Immature natural killer cell (primary cell): ENCODE results near the gene LRRC39. TPM values are rescaled to one million over a fixed set of nuclear protein-coding genes. Genes with fewer than 3 reads are reported as not detected.
"Not testable (repeated sequence)": the region's sequence is repeated elsewhere in the genome, so short reads cannot be mapped to it uniquely, and the experiment has no call there.

ENCODE experiments used
- DNase-seq, 3 donors: peaks; one replicate each; pipeline ENCODE4 v3.0.0; 2022; ENCODE audit warnings: mixed read lengths in 1 of 3
- H3K27ac Mint-ChIP-seq, 6 donors: one replicate each; pipeline ENCODE4 v1.8.0; 2020; ENCODE audit warnings: mixed read lengths in 6 of 6, mild to moderate bottlenecking in 5 of 6, inconsistent platforms in 4 of 6, moderate library complexity in 3 of 6
- H3K27me3 Mint-ChIP-seq, 3 donors: one replicate each; pipeline ENCODE4 v1.8.0; 2020 to 2021; ENCODE audit warnings: low read depth in 3 of 3, mild to moderate bottlenecking in 3 of 3, mixed read lengths in 3 of 3, moderate library complexity in 3 of 3, inconsistent platforms in 1 of 3
- H3K36me3 Mint-ChIP-seq, 3 donors: one replicate each; pipeline ENCODE4 v1.8.0; 2020; ENCODE audit warnings: mixed read lengths in 3 of 3, inconsistent platforms in 2 of 3, mild to moderate bottlenecking in 2 of 3
- H3K4me1 Mint-ChIP-seq, 2 donors: one replicate each; pipeline ENCODE4 v1.8.0; 2020; ENCODE audit warnings: inconsistent platforms in 2 of 2, mild to moderate bottlenecking in 2 of 2, mixed read lengths in 2 of 2, moderate library complexity in 1 of 2
- H3K4me3 Mint-ChIP-seq, 5 donors: one replicate each; pipeline ENCODE4 v1.8.0; 2020; ENCODE audit warnings: mild to moderate bottlenecking in 5 of 5, mixed read lengths in 5 of 5, inconsistent platforms in 3 of 5, moderate library complexity in 3 of 5
- H3K9me3 Mint-ChIP-seq, 6 donors: one replicate each; pipeline ENCODE4 v1.8.0; 2020; ENCODE audit warnings: mild to moderate bottlenecking in 6 of 6, mixed read lengths in 6 of 6, inconsistent platforms in 4 of 6, moderate library complexity in 3 of 6
- polyA plus RNA-seq, 3 donors: library from polyadenylated mRNA; unstranded; fragments of 300-500 nt; fragmentation: Illumina TruSeq; gene quantifications; one replicate each; pipeline ENCODE4 v1.2.3, GENCODE V29; 2021

LRRC39 gene
- polyA plus RNA-seq: not detected

DNA sequence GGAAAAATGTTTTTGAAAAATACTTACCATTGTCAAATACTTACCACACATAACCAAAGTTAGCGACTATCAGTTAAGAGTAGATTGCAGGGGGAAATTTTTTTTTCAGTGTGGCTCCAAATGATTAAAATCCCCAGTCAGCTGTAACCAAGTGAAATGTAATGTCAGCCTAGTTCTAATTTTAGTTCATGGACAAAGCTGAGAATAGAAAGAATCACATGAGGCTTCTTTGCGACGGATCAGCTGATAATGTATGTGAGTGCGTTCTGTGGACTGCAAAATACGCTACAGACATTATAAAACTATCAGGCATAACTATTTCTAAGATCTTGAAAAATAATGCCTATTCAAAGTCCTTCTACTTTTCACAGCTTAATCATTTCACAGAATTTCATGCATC, at the start of gene LRRC39:
Gene LRRC39, minus strand, starts transcription at position 166 of the 400 bp plus-strand sequence. CDS start 9,740 bp downstream, outside the sequence.
- Mint-ChIP-seq H3K4me3 (no peak within 1 kb of the TSS), H3K9me3 (no peaks in the 10 kb centered on the region), H3K27ac (peak within 1 kb of the TSS in 1 of 6 donors; percentile 67), H3K4me1 (no peaks in the 10 kb centered on the region), H3K36me3 (peaks cover 0 to 13% (median 4%) of the 10 kb centered on the region in 3 donors), H3K27me3 (peaks cover 0 to 3% (median 2%) of the 10 kb centered on the region in 3 donors)
- no peak for DNase-seq

DNA sequence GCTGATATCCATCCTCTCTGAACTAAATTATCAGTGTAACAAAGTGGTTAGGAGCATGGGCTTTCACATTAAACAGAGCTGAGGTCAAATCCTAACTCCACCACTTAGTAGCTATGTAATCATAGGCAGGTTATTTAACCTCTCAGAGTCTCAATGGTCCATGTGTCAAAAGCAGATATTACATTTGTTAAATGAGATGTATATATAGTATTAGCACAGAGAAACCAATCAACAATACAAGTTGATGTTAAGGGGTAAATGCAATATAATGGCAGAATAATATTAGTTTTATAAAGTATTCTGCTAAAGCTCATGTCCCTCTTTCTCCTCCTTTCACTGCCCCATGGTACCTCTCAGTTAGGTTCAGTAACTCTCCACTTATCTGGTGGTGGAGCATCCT, 44.4 kb upstream of the LRRC39 start:
- Mint-ChIP-seq H3K36me3 (peaks cover 0 to 20% (median 13%) of the 10 kb centered on the region in 3 donors), H3K27ac (no peak overlapping the region), H3K27me3 (no peaks in the 10 kb centered on the region), H3K9me3 (no peaks in the 10 kb centered on the region), H3K4me3 (no peak overlapping the region), H3K4me1 (peaks cover 13 to 17% of the 10 kb centered on the region in 2 donors)
- DNase-seq: no peak

DNA sequence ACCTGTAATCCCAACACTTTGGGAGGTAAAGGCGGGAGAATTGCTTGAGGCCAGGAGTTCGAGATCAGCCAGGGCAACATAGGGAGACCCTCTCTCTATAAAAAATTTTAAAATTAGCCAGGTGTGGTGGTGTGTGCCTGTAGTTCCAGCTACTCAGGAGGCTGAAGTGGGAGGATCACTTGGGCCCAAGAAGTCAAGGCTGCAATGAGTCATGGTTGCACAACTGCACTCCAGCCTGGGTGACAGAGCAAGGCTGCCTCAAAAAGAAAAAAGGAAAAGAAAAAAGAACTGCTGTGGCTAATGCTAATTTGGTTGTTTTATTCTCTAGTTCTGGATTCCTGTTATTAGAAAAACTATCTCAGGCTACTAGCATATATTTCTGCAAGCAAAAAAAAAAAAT, 41.8 kb upstream of the LRRC39 start:
- Mint-ChIP-seq H3K36me3 (peaks cover 4 to 19% (median 13%) of the 10 kb centered on the region in 3 donors), H3K4me3 (peak overlapping the region; percentile 30 to 66 (median 56)), H3K4me1 (peaks cover 13 to 17% of the 10 kb centered on the region in 2 donors), H3K27me3 (no peaks in the 10 kb centered on the region), H3K27ac (peak overlapping the region; percentile 63 to 79 (median 74)), H3K9me3 (no peaks in the 10 kb centered on the region)
- no peak for DNase-seq

DNA sequence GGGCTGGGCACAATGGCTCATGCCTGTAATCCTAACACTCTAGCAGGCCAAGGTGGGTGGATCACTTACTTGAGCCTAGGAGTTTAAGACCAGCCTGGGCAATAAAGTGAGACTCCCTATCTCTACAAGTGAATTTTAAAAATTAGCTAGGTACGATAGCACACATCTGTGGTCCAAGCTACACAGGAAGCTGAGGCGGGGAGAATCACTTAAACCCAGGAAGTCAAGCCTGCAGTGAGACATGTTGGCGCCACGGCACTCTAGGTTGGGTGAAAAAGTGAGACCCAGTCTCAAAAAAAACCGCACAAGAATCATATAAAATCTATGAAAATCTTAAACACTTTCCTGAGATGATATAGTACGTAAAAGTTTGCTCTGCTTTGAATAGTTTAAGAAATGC, 41.4 kb upstream of the LRRC39 start:
- H3K27ac Mint-ChIP-seq: peak overlapping the region; percentile 63 to 79 (median 74)
- peak in 2 of 3 donors; percentile 26 to 27 for DNase-seq
- no peaks in the 10 kb centered on the region for H3K27me3 Mint-ChIP-seq
- H3K9me3 Mint-ChIP-seq: no peaks in the 10 kb centered on the region
- H3K36me3 Mint-ChIP-seq: peaks cover 4 to 23% (median 13%) of the 10 kb centered on the region in 3 donors
- H3K4me1 Mint-ChIP-seq: peaks cover 13 to 17% of the 10 kb centered on the region in 2 donors
- H3K4me3 Mint-ChIP-seq: peak overlapping the region; percentile 30 to 66 (median 56)

DNA sequence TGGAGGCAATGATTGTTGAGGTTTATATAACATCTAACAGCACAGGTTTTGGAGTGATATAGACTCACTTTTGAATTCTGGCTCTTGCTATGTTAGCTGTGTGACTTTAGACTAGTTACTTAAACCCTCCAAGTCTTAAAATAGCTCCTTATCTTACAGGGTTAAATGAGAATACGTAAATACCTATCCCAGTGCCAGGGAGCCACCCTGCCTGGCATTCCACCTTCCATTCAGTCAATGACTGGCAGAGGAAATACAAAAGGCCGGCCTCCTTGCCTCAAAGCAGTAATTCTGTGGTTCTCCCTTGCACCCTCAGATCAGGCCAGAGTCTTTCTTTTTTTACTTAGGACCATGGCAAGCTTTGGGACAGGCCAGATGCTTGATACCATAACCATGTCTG, 39.8 kb upstream of the LRRC39 start:
- Mint-ChIP-seq H3K27me3 (no peaks in the 10 kb centered on the region), H3K9me3 (no peaks in the 10 kb centered on the region), H3K27ac (peak overlapping the region in 2 of 6 donors; percentile 19 to 47), H3K4me3 (no peak overlapping the region), H3K36me3 (peaks cover 9 to 28% (median 18%) of the 10 kb centered on the region in 3 donors), H3K4me1 (peaks cover 13% of the 10 kb centered on the region in 2 donors)
- no peak for DNase-seq

DNA sequence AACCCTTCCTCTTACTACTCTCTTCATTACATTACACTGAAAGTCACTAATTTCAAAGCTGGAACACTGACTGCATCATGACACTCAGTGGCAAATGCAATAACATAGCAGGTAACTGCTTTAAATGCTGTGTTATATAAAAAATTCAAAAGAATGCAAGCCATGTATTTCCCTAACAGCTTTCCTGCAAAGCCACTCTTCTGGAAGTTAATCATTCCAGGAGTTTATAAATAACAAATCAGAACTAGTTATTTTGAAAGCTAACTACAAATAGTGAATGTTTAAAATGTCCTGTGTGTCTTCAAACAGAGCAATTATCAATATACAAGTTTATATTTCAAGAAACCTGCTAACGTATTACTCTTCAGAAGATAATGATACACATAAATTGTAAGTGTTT, 37.0 kb upstream of the LRRC39 start:
- no peak overlapping the region for H3K4me3 Mint-ChIP-seq
- DNase-seq: no peak
- no peaks in the 10 kb centered on the region for H3K27me3 Mint-ChIP-seq
- H3K36me3 Mint-ChIP-seq: peaks cover 17 to 36% (median 30%) of the 10 kb centered on the region in 3 donors
- no peaks in the 10 kb centered on the region for H3K9me3 Mint-ChIP-seq
- peaks cover 9 to 10% of the 10 kb centered on the region in 2 donors for H3K4me1 Mint-ChIP-seq
- H3K27ac Mint-ChIP-seq: no peak overlapping the region

DNA sequence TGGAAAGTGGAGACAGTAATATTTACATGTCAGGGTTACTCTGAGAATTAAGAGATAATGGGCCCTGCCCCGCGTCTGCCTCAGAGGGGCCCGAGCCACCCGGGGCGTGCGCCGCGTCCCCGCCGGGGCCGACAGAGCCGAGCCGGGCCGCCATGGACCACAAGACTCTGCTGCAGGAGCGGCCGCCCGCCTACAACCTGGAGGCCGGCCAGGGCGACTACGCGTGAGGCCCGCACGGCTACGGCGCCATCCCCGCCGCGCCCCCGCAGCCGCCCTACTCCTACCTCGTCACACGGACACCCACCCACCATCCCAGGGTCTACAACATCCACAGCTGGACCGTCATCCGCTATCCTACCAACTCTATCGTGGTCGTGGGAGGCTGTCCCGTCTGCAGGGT, 35.1 kb upstream of the LRRC39 start:
- Mint-ChIP-seq H3K27ac (no peak overlapping the region), H3K27me3 (no peaks in the 10 kb centered on the region), H3K36me3 (peaks cover 17 to 34% (median 28%) of the 10 kb centered on the region in 3 donors), H3K9me3 (no peaks in the 10 kb centered on the region), H3K4me3 (no peak overlapping the region), H3K4me1 (no peaks in the 10 kb centered on the region)
- no peak for DNase-seq

DNA sequence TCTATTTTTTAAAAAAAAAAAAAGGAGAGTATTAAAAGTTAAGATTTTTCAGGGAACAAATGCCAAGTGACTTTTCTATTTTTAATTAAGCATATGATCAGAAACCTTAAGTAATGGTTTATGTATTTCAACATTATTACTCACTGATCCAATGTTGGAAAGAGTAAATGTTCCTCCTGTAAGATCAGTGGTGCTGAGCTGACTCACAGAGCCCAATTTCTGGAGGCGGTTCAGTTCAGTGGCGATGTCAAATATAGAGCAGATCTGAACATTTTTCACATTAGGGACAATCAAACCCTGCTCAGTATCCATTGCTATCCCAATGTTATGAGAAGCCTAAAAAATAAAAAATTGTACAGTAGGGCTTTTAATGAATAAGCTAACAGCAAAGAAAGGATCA, 28.2 kb upstream of the LRRC39 start:
- H3K4me3 Mint-ChIP-seq: no peak overlapping the region
- H3K9me3 Mint-ChIP-seq: no peaks in the 10 kb centered on the region
- H3K27ac Mint-ChIP-seq: no peak overlapping the region
- peaks cover 41 to 58% (median 43%) of the 10 kb centered on the region in 3 donors for H3K36me3 Mint-ChIP-seq
- no peaks in the 10 kb centered on the region for H3K27me3 Mint-ChIP-seq
- peaks cover 0 to 3% of the 10 kb centered on the region in 2 donors for H3K4me1 Mint-ChIP-seq
- DNase-seq: no peak

DNA sequence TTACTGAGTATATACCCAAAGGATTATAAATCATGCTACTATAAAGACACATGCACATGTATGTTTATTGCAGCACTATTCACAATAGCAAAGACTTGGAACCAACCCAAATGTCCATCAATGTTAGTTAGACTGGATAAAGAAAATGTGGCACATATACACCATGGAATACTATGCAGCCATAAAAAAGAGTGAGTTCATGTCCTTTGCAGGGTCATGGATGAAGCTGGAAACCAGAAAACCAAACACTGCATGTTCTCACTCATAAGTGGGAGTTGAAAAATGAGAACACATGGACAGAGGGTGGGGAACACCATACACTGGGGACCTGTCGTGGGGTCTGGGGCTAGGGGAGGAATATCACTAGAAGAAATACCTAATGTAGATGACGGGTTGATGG, 27.5 kb upstream of the LRRC39 start:
- H3K36me3 Mint-ChIP-seq: peaks cover 46 to 58% (median 48%) of the 10 kb centered on the region in 3 donors
- H3K27ac Mint-ChIP-seq: not testable (repeated sequence)

DNA sequence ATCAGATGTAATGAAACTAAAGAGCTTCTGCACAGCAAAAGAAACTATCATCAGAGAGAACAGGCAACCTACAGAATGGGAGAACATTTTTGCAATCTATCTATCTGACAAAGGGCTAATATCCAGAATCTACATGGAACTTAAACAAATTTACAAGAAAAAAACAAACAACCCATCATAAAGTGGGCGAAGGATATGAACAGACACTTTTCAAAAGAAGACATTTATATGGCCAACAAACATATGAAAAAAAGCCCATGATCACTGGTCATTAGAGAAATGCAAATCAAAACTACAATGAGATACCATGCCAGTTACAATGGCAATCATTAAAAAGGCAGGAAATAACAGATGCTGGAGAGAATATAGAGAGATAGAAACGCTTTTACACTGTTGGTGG, 27.0 kb upstream of the LRRC39 start:
- not testable (repeated sequence) for DNase-seq, H3K9me3 Mint-ChIP-seq, H3K4me3 Mint-ChIP-seq, H3K27me3 Mint-ChIP-seq, H3K4me1 Mint-ChIP-seq, H3K27ac Mint-ChIP-seq
- H3K36me3 Mint-ChIP-seq: peaks cover 46 to 58% (median 49%) of the 10 kb centered on the region in 3 donors

More for the DNA sequence above, 27.5 kb upstream of the LRRC39 start:
- not testable (repeated sequence) for H3K27me3 Mint-ChIP-seq, H3K4me1 Mint-ChIP-seq, DNase-seq, H3K4me3 Mint-ChIP-seq, H3K9me3 Mint-ChIP-seq

DNA sequence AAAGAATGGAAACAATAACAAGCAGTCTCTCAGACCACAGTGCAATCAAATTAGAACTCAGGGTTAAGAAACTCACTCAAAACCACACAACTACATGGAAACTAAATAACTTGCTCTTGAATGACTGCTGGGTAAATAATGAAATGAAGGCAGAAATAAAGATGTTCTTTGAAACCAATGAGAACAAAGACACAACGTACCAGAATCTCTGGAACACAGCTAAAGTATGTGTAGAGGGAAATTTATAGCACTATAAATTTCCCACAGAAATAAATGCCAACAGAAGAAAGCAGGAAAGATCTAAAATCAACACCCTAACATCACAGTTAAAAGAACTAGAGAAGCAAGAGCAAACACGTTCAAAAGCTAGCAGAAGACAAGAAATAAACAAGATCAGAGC, 24.6 kb upstream of the LRRC39 start:
- H3K4me3 Mint-ChIP-seq, DNase-seq, H3K9me3 Mint-ChIP-seq, H3K27me3 Mint-ChIP-seq, H3K4me1 Mint-ChIP-seq: not testable (repeated sequence)
- peaks cover 46 to 67% (median 59%) of the 10 kb centered on the region in 3 donors for H3K36me3 Mint-ChIP-seq
- peak overlapping the region in 1 of 6 donors; percentile 20 for H3K27ac Mint-ChIP-seq

DNA sequence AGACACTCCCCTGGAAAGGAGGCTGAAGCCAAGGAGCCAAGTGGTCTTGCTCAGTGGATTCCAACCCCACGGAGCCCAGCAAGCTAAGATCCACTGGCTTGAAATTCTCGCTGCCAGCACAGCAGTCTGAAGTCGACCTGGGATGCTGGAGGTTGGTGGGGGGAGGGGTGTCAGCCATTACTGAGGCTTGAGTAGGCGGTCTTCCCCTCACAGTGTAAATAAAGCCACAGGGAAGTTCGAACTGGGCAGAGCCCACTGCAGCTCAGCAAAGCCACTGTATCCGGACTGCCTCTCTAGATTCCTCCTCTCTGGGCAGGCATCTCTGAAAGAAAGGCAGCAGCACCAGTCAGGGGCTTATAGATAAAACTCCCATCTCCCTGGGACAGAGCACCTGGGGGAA, 22.0 kb upstream of the LRRC39 start:
- not testable (repeated sequence) for H3K27ac Mint-ChIP-seq, H3K4me1 Mint-ChIP-seq, DNase-seq, H3K27me3 Mint-ChIP-seq, H3K9me3 Mint-ChIP-seq, H3K4me3 Mint-ChIP-seq
- peaks cover 49 to 70% (median 67%) of the 10 kb centered on the region in 3 donors for H3K36me3 Mint-ChIP-seq

DNA sequence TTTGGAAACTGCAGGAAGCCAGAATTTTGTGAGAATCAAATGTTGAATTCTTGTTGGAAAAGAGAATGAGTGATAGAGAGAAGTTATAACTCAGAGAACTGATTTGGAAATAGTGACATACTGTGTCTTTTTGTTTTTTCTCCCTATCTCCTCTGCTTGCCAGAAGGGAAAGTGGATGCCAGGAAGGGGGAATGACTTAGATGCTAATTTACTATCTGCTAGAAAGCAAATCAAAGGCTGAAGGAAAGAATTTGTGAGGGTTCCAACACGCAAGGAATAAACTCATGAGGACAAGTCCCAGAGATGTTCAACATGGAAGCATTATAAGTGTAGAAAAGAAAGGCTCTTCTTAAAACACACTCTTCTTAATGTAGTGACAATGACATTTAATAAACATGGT, 20.5 kb upstream of the LRRC39 start:
- Mint-ChIP-seq H3K9me3 (no peaks in the 10 kb centered on the region), H3K4me3 (no peak overlapping the region), H3K4me1 (peaks cover 0 to 3% of the 10 kb centered on the region in 2 donors), H3K27me3 (no peaks in the 10 kb centered on the region), H3K27ac (no peak overlapping the region), H3K36me3 (peaks cover 36 to 55% (median 54%) of the 10 kb centered on the region in 3 donors)
- DNase-seq: no peak

DNA sequence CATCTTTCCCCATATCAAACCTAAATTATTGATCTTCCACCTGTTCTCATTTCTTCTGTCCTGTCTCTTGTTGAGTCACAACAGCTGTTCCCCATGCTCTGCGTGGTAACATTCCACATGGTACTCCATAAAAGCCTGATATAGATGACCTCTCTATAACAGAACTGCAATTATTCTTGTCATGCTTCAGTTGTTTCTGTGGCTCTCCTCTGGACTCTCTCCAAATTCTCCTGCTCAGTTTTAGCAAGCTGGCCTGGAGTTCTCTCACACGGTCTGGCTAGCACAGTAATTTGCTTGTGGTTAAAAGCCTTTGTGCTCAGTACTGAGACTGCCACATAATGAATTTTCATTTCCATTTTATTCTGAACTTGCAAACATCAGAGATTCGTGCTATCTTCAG, 10.6 kb upstream of the LRRC39 start:
- Mint-ChIP-seq H3K4me3 (no peak overlapping the region), H3K4me1 (no peaks in the 10 kb centered on the region), H3K27ac (no peak overlapping the region), H3K9me3 (no peaks in the 10 kb centered on the region), H3K27me3 (no peaks in the 10 kb centered on the region), H3K36me3 (peaks cover 7 to 15% (median 9%) of the 10 kb centered on the region in 3 donors)
- no peak for DNase-seq

DNA sequence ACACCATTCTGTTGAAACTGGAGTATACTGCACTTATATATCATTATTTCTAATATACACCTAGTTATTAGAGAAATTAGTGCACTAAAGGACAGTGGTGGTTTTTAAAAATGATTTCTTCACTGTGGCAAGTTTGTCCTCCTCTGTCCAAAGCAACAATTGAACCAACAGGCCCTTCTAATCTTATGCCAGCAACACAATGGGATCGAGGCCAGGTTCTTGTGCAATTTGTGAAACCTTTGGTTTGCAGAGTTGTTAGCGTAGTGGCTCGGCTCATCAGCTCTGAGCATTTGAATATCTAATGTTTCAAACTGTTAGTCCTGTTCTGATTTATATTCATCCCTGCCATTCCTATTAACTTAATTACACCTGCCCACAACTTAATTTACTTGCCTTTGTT, 9.9 kb upstream of the LRRC39 start:
- no peak overlapping the region for H3K27ac Mint-ChIP-seq
- H3K4me1 Mint-ChIP-seq: no peaks in the 10 kb centered on the region
- no peak overlapping the region for H3K4me3 Mint-ChIP-seq
- H3K9me3 Mint-ChIP-seq: no peaks in the 10 kb centered on the region
- no peak for DNase-seq
- H3K27me3 Mint-ChIP-seq: no peaks in the 10 kb centered on the region
- H3K36me3 Mint-ChIP-seq: peaks cover 8 to 15% (median 9%) of the 10 kb centered on the region in 3 donors
